ENCODE measurements around the gene PRKCG. TPM values are rescaled to one million over a fixed set of nuclear protein-coding genes. Genes with fewer than 3 reads are reported as not detected.

The PRKCG gene
- polyA plus RNA-seq, 3 donors = 0.01 TPM; not detected in 2

- intact Hi-C loops (cut with micrococcal nuclease) = loop anchor here (2.0 kb wide), 1 partner anchor 124 kb away; no protein-coding TSS in a partner anchor
- H3K27ac ChIP-seq (ENCODE audit: low read depth in 1 of 2, low read length in 2 of 2) = no peak overlapping the region
- Mint-ChIP-seq H3K27ac (no peak overlapping the region), H3K4me1 (peaks cover 27% of the 10 kb centered on the region), H3K27me3 (ENCODE audit: low read depth in 3 of 3) (peaks cover 73 to 81% (median 75%) of the 10 kb centered on the region in 3 donors), H3K4me3 (peak overlapping the region in 1 of 2 donors; percentile 87), H3K36me3 (peaks cover 14 to 23% of the 10 kb centered on the region in 2 donors), H3K9me3 (peaks cover 0 to 35% (median 22%) of the 10 kb centered on the region in 7 donors)
- peaks cover 14 to 24% of the 10 kb centered on the region in 2 donors for H3K4me1 ChIP-seq (ENCODE audit: control insufficient read depth in 1 of 2, insufficient read depth in 2 of 2, low read length in 2 of 2)
- H3K36me3 ChIP-seq (replicated peaks in 1 of 2; ENCODE audit: control insufficient read depth in 1 of 2, insufficient read depth in 2 of 2, low read length in 2 of 2) = no peaks in the 10 kb centered on the region
- H3K4me3 ChIP-seq (replicated peaks in 1 of 3; ENCODE audit: low read depth in 2 of 3, low read length in 3 of 3) = no peak overlapping the region
- no peak overlapping the region for H3K9ac ChIP-seq (ENCODE audit: insufficient read depth, low read length, poor library complexity, severe bottlenecking)
- no peak for DNase-seq
- H3K4me2 ChIP-seq (replicated peaks; ENCODE audit: extremely low read depth, low read length, poor library complexity, severe bottlenecking) = peak overlapping the region; percentile 13
- H3K9me3 ChIP-seq (replicated peaks in 1 of 2; ENCODE audit: control insufficient read depth in 1 of 2, insufficient read depth in 1 of 2, low read length in 2 of 2) = peaks cover 0 to 16% of the 10 kb centered on the region in 2 donors
- H2AFZ ChIP-seq (ENCODE audit: insufficient read depth, low read depth, low read length, poor library complexity, severe bottlenecking) = no peak overlapping the region
- H3K27me3 ChIP-seq (ENCODE audit: control insufficient read depth in 2 of 2, insufficient read depth in 2 of 2, low read length in 2 of 2) = peaks cover 32 to 73% of the 10 kb centered on the region in 2 donors
- WGBS (ENCODE audit: insufficient coverage) = 0% methylated on average over 1 of the region's 14 CpGs
- peak; percentile 5 for TF ChIP-seq CTCF (IDR thresholded peaks at IDR 0.05)
- no peaks in the 10 kb centered on the region for H3K79me2 ChIP-seq (ENCODE audit: insufficient read depth, low read length)
- H4K20me1 ChIP-seq (ENCODE audit: insufficient read depth, low read length) = no peaks in the 10 kb centered on the region
Observed at GRCh38 chr19:53907193-53907581, 25.2 kb downstream of the PRKCG start.

GRCh38 chr19:53907690-53908089 lies 25.7 kb downstream of the PRKCG start:
- no peak overlapping the region for H2AFZ ChIP-seq (ENCODE audit: insufficient read depth, low read depth, low read length, poor library complexity, severe bottlenecking)
- H3K27me3 ChIP-seq (ENCODE audit: control insufficient read depth in 2 of 2, insufficient read depth in 2 of 2, low read length in 2 of 2) = peaks cover 32 to 75% of the 10 kb centered on the region in 2 donors
- no peaks in the 10 kb centered on the region for H3K36me3 ChIP-seq (replicated peaks in 1 of 2; ENCODE audit: control insufficient read depth in 1 of 2, insufficient read depth in 2 of 2, low read length in 2 of 2)
- intact Hi-C loops (cut with micrococcal nuclease) = loop anchor here (2.0 kb wide), 1 partner anchor 123 kb away; no protein-coding TSS in a partner anchor
- H3K27me3 Mint-ChIP-seq (ENCODE audit: low read depth in 3 of 3) = peaks cover 75 to 84% (median 80%) of the 10 kb centered on the region in 3 donors
- H3K4me1 Mint-ChIP-seq = peaks cover 27% of the 10 kb centered on the region
- no peak overlapping the region for H3K27ac Mint-ChIP-seq
- no peaks in the 10 kb centered on the region for H4K20me1 ChIP-seq (ENCODE audit: insufficient read depth, low read length)
- H3K9ac ChIP-seq (ENCODE audit: insufficient read depth, low read length, poor library complexity, severe bottlenecking) = no peak overlapping the region
- peaks cover 14 to 23% of the 10 kb centered on the region in 2 donors for H3K36me3 Mint-ChIP-seq
- peaks cover 0 to 35% (median 22%) of the 10 kb centered on the region in 7 donors for H3K9me3 Mint-ChIP-seq
- no peak overlapping the region for H3K4me3 ChIP-seq (replicated peaks in 1 of 3; ENCODE audit: low read depth in 2 of 3, low read length in 3 of 3)
- DNase-seq = no peak
- no peaks in the 10 kb centered on the region for H3K79me2 ChIP-seq (ENCODE audit: insufficient read depth, low read length)
- H3K4me1 ChIP-seq (ENCODE audit: control insufficient read depth in 1 of 2, insufficient read depth in 2 of 2, low read length in 2 of 2) = peaks cover 14 to 24% of the 10 kb centered on the region in 2 donors
- H3K4me3 Mint-ChIP-seq = peak overlapping the region in 1 of 2 donors; percentile 87
- peaks cover 0 to 16% of the 10 kb centered on the region in 2 donors for H3K9me3 ChIP-seq (replicated peaks in 1 of 2; ENCODE audit: control insufficient read depth in 1 of 2, insufficient read depth in 1 of 2, low read length in 2 of 2)
- H3K27ac ChIP-seq (ENCODE audit: low read depth in 1 of 2, low read length in 2 of 2) = no peak overlapping the region
- WGBS (ENCODE audit: insufficient coverage) = 16% methylated on average over 12 of the region's 17 CpGs
- peak overlapping the region; percentile 13 for H3K4me2 ChIP-seq (replicated peaks; ENCODE audit: extremely low read depth, low read length, poor library complexity, severe bottlenecking)
- TF ChIP-seq CTCF (IDR thresholded peaks at IDR 0.05) = no peak

Measured in CD14-positive monocyte (primary cell).